Measurements from ENCODE around the gene RNF34. TPM values are rescaled to one million over a fixed set of nuclear protein-coding genes. Genes with fewer than 3 reads are reported as not detected.

RNF34 gene
- total RNA-seq, 1 experiment from 2014 or later = 53.6 TPM

- no peak for TF ChIP-seq ZBTB21 (CRISPR knock-in tag; IDR thresholded peaks at IDR 0.05; ENCODE audit: borderline replicate concordance)
- TF ChIP-seq ATF1 (CRISPR knock-in tag; IDR thresholded peaks at IDR 0.05) = no peak
- no peak for TF ChIP-seq EMX1 (CRISPR knock-in tag; IDR thresholded peaks at IDR 0.05)
- TF ChIP-seq, protein P1, sequence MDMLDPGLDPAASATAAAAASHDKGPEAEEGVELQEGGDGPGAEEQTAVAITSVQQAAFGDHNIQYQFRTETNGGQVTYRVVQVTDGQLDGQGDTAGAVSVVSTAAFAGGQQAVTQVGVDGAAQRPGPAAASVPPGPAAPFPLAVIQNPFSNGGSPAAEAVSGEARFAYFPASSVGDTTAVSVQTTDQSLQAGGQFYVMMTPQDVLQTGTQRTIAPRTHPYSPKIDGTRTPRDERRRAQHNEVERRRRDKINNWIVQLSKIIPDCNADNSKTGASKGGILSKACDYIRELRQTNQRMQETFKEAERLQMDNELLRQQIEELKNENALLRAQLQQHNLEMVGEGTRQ (CRISPR knock-in tag; IDR thresholded peaks at IDR 0.05) = peak; percentile 83
- TF ChIP-seq, protein P2, sequence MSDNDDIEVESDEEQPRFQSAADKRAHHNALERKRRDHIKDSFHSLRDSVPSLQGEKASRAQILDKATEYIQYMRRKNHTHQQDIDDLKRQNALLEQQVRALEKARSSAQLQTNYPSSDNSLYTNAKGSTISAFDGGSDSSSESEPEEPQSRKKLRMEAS (CRISPR knock-in tag; IDR thresholded peaks at IDR 0.05) = peak; percentile 95
- peak; percentile 89 for TF ChIP-seq NFYB (CRISPR knock-in tag; conservative IDR thresholded peaks at IDR 0.05; ENCODE audit: low read depth)
- no peak for TF ChIP-seq FOXP4 (CRISPR knock-in tag; IDR thresholded peaks at IDR 0.05)
- no peak for TF ChIP-seq RORB (CRISPR knock-in tag; IDR thresholded peaks at IDR 0.05)
- TF ChIP-seq ZNF423 (CRISPR knock-in tag; IDR thresholded peaks at IDR 0.05) = no peak
- TF ChIP-seq, protein P3, sequence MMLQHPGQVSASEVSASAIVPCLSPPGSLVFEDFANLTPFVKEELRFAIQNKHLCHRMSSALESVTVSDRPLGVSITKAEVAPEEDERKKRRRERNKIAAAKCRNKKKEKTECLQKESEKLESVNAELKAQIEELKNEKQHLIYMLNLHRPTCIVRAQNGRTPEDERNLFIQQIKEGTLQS (CRISPR knock-in tag; conservative IDR thresholded peaks at IDR 0.05) = no peak
- TF ChIP-seq ZNF138 (CRISPR knock-in tag; conservative IDR thresholded peaks at IDR 0.05) = no peak
- TF ChIP-seq, protein P4, sequence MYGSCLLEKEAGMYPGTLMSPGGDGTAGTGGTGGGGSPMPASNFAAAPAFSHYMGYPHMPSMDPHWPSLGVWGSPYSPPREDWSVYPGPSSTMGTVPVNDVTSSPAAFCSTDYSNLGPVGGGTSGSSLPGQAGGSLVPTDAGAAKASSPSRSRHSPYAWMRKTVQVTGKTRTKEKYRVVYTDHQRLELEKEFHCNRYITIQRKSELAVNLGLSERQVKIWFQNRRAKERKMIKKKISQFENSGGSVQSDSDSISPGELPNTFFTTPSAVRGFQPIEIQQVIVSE (CRISPR knock-in tag; IDR thresholded peaks at IDR 0.05; ENCODE audit: borderline replicate concordance) = no peak
- TF ChIP-seq SMAD3 (CRISPR knock-in tag; IDR thresholded peaks at IDR 0.05; ENCODE audit: borderline replicate concordance) = no peak; the same call in 1 of the 2 replicates
- TF ChIP-seq, protein P5, sequence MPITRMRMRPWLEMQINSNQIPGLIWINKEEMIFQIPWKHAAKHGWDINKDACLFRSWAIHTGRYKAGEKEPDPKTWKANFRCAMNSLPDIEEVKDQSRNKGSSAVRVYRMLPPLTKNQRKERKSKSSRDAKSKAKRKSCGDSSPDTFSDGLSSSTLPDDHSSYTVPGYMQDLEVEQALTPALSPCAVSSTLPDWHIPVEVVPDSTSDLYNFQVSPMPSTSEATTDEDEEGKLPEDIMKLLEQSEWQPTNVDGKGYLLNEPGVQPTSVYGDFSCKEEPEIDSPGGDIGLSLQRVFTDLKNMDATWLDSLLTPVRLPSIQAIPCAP (CRISPR knock-in tag; IDR thresholded peaks at IDR 0.05) = no peak; the same call in 1 of the 2 replicates
- no peak for TF ChIP-seq ZNF671 (CRISPR knock-in tag; IDR thresholded peaks at IDR 0.05)
- TF ChIP-seq FOXJ3 (CRISPR knock-in tag; IDR thresholded peaks at IDR 0.05; ENCODE audit: borderline replicate concordance) = no peak
- TF ChIP-seq TEAD4 (CRISPR knock-in tag; IDR thresholded peaks at IDR 0.05) = no peak
- TF ChIP-seq ZNF232 (CRISPR knock-in tag; IDR thresholded peaks at IDR 0.05) = peak; percentile 13; the same call in 1 of the 2 replicates
- no peak for TF ChIP-seq NR3C1 (CRISPR knock-in tag; conservative IDR thresholded peaks at IDR 0.05; ENCODE audit: low read depth)
- 0 out of 2 replicates have a peak, but pooled peaks have one; percentile 13 for TF ChIP-seq GABPB1 (CRISPR knock-in tag; IDR thresholded peaks at IDR 0.05)
- TF ChIP-seq JAZF1 (CRISPR knock-in tag; IDR thresholded peaks at IDR 0.05) = no peak
- TF ChIP-seq PRRX2 (CRISPR knock-in tag; IDR thresholded peaks at IDR 0.05) = no peak
- TF ChIP-seq ZNF396 (CRISPR knock-in tag; IDR thresholded peaks at IDR 0.05; ENCODE audit: borderline replicate concordance) = no peak
These were observed at the start of gene RNF34 (continued) for GRCh38 chr12:121399391-121400331.

Measured in WTC11 (cell line).